ENCODE measurements around the gene FAM83G.

Gene FAM83G

GRCh38 chr17:18986541-18987229 lies 17.9 kb downstream of the FAM83G start:
- H3K4me3 ChIP-seq (replicated peaks; ENCODE audit: low read depth, low read length), result no peak overlapping the region
- no peak for DNase-seq (ENCODE audit: extremely low read depth, low read depth)
- TF ChIP-seq, protein P1, sequence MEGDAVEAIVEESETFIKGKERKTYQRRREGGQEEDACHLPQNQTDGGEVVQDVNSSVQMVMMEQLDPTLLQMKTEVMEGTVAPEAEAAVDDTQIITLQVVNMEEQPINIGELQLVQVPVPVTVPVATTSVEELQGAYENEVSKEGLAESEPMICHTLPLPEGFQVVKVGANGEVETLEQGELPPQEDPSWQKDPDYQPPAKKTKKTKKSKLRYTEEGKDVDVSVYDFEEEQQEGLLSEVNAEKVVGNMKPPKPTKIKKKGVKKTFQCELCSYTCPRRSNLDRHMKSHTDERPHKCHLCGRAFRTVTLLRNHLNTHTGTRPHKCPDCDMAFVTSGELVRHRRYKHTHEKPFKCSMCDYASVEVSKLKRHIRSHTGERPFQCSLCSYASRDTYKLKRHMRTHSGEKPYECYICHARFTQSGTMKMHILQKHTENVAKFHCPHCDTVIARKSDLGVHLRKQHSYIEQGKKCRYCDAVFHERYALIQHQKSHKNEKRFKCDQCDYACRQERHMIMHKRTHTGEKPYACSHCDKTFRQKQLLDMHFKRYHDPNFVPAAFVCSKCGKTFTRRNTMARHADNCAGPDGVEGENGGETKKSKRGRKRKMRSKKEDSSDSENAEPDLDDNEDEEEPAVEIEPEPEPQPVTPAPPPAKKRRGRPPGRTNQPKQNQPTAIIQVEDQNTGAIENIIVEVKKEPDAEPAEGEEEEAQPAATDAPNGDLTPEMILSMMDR (IDR thresholded peaks at IDR 0.05; ENCODE audit: low read depth, low read length, missing control alignments), result no peak

GRCh38 chr17:18985475-18985874 lies 19.1 kb downstream of the FAM83G start:
- DNase-seq (ENCODE audit: extremely low read depth, low read depth), result no peak
- TF ChIP-seq, protein P1 (IDR thresholded peaks at IDR 0.05; ENCODE audit: low read depth, low read length, missing control alignments), result no peak
- no peak overlapping the region for H3K4me3 ChIP-seq (replicated peaks; ENCODE audit: low read depth, low read length)

- TF ChIP-seq, protein P1 (IDR thresholded peaks at IDR 0.05; ENCODE audit: low read depth, low read length, missing control alignments), result no peak
- no peak for DNase-seq (ENCODE audit: extremely low read depth, low read depth)
- no peak overlapping the region for H3K4me3 ChIP-seq (replicated peaks; ENCODE audit: low read depth, low read length)
Observed at GRCh38 chr17:18984273-18985114, 20.1 kb downstream of the FAM83G start.

- TF ChIP-seq, protein P1 (IDR thresholded peaks at IDR 0.05; ENCODE audit: low read depth, low read length, missing control alignments), result no peak
- no peak overlapping the region for H3K4me3 ChIP-seq (replicated peaks; ENCODE audit: low read depth, low read length)
- DNase-seq (ENCODE audit: extremely low read depth, low read depth), result no peak
Observed at GRCh38 chr17:18981642-18982424, 22.7 kb downstream of the FAM83G start.

GRCh38 chr17:18981335-18981641 lies 23.3 kb downstream of the FAM83G start:
- no peak for DNase-seq (ENCODE audit: extremely low read depth, low read depth)
- H3K4me3 ChIP-seq (replicated peaks; ENCODE audit: low read depth, low read length), result no peak overlapping the region
- TF ChIP-seq, protein P1 (IDR thresholded peaks at IDR 0.05; ENCODE audit: low read depth, low read length, missing control alignments), result no peak

DNA sequence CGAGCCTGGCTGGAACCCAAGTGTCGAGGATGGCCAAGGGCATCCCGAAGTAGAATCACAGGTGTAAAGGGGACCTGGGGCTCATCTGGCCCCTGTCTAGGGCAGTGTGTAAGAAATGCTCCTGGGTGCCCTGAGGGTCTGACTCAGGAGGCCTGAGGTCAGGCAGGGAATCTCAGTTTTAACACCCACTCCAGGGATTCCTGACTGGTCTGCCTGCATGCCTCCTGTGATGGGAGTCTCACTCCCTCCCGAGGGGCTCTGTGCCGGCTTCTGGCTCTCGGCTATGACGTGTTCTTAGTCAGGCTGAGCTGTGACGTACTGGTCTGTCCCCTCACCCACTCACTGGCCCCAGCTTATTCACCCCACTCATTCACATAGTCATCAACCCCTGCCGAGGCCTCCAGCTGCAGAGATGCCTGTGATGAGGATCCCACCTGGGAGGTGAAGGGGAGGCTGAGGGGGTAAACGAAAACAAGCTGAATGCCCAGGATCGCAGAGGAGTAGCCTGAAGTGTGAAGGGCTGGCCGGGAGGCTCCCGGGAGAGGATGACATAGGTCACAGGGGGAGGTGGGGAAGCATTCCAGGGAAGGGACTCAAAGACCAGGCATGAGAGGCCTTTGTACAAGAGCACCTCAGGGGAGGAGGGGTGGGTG lies 23.8 kb downstream of the FAM83G start:
- TF ChIP-seq, protein P1 (IDR thresholded peaks at IDR 0.05; ENCODE audit: low read depth, low read length, missing control alignments), result no peak
- H3K4me3 ChIP-seq (replicated peaks; ENCODE audit: low read depth, low read length), result no peak overlapping the region
- DNase-seq (ENCODE audit: extremely low read depth, low read depth), result no peak
